Spleen (tissue), 13 donors: ENCODE results near the gene STRIT1. TPM values are rescaled to one million over a fixed set of nuclear protein-coding genes. Genes with fewer than 3 reads are reported as not detected.

Experiments
- DNase-seq: peaks from one replicate; pipeline ENCODE4 v3.0.0-alpha.2; 2020
- H3K27ac ChIP-seq, 8 donors: fragments of 200-600 bp; sonication (generic) in 7 of 8; 1 replicate in 4 of 8; 2 replicates in 4 of 8; pipeline versions ENCODE4 v1.5.0 to v1.8.0; 2016 to 2021; ENCODE audit warnings: inconsistent platforms in 4 of 8, mild to moderate bottlenecking in 4 of 8, moderate library complexity in 1 of 8
- H3K27me3 ChIP-seq, 7 donors: fragments of 200-600 bp; sonication (generic) in 6 of 7; replicated peaks in 1 of 7; 1 replicate in 4 of 7; 2 replicates in 3 of 7; pipeline versions ENCODE4 v1.5.0 to v1.8.0; 2016 to 2021; ENCODE audit warnings: inconsistent platforms in 3 of 7, mild to moderate bottlenecking in 1 of 7
- H3K36me3 ChIP-seq, 6 donors: fragments of 200-600 bp; sonication (generic) in 5 of 6; 1 replicate in 4 of 6; 2 replicates in 2 of 6; pipeline versions ENCODE4 v1.5.0 to v1.8.0; 2016 to 2021; ENCODE audit warnings: inconsistent platforms in 2 of 6
- H3K4me1 ChIP-seq, 6 donors: fragments of 200-600 bp; sonication (generic) in 5 of 6; 1 replicate in 3 of 6; 2 replicates in 3 of 6; pipeline versions ENCODE4 v1.5.0 to v1.8.0; 2016 to 2021; ENCODE audit warnings: inconsistent platforms in 3 of 6
- H3K4me3 ChIP-seq, 8 donors: fragments of 200-600 bp; sonication (generic) in 7 of 8; 1 replicate in 4 of 8; 2 replicates in 4 of 8; pipeline versions ENCODE4 v1.5.0 to v1.8.0; 2016 to 2021; ENCODE audit warnings: inconsistent platforms in 4 of 8, mild to moderate bottlenecking in 4 of 8, moderate library complexity in 2 of 8
- H3K9me3 ChIP-seq, 8 donors: fragments of 200-600 bp; sonication (generic) in 7 of 8; 1 replicate in 4 of 8; 2 replicates in 4 of 8; pipeline versions ENCODE4 v1.5.0 to v1.8.0; 2016 to 2021; ENCODE audit warnings: inconsistent platforms in 4 of 8
- POLR2A ChIP-seq, 3 donors: fragments of 450-650 bp; IDR thresholded peaks; one replicate each; pipeline ENCODE4 v1.5.1; 2017; ENCODE audit warnings: antibody characterized with exemption in 3 of 3, mild to moderate bottlenecking in 1 of 3
- POLR2AphosphoS5 ChIP-seq, 3 donors: sonication (generic); formaldehyde crosslinking; IDR thresholded peaks; one replicate each; pipeline ENCODE4 v1.5.1; 2017; ENCODE audit warnings: antibody characterized with exemption in 3 of 3
- WGBS, 5 donors: extraction: QIAGEN DNeasy Blood & Tissue Kit in 3 of 5; methylation state at CpG; one replicate each; pipeline versions ENCODE4 v1.1.5 to v1.1.7; 2013 to 2018; 5-methylcytosine and 5-hydroxymethylcytosine counted together
- intact Hi-C: fragments of 100-400 bp; cut with DNase I; formaldehyde crosslinking; loops from one replicate; pipeline ENCODE4 v1.15.0; 2023; ENCODE audit warnings: low total_unique reads
- long read RNA-seq, 2 donors: transcript quantifications; one replicate each; lab custom pipeline, GENCODE V29; 2026
- polyA plus RNA-seq, 3 donors: library from polyadenylated mRNA; stranded (reverse); fragments of 200-250 nt; gene quantifications; one replicate each; pipeline ENCODE4 v1.2.1, GENCODE V29; 2013
- total RNA-seq, 7 donors: library from RNA; depleted of rRNA in 3 of 7; stranded (reverse); fragments of >200 nt in 3 of 7; fragmentation: NEBNext Ultra II Directional in 4 of 7; extraction: Animal tissue kit (Norgen Biotek cat#: 25700) in 4 of 7; gene quantifications; one replicate each; pipeline versions ENCODE4 v1.1.0 to v1.2.1, GENCODE V29; 2016 to 2021
- TF ChIP-seq, protein P1 (sequence below), 11 experiments: fragments of 200-600 bp in 7 of 11; fragments of 450-650 bp in 4 of 11; sonication (generic) in 4 of 11; IDR thresholded peaks in 8 of 11; conservative IDR thresholded peaks in 3 of 11; 1 replicate in 7 of 11; 2 replicates in 4 of 11; pipeline versions ENCODE4 v1.4.0 to v1.8.0; 2016 to 2021; ENCODE audit warnings: antibody characterized with exemption in 11 of 11, inconsistent platforms in 4 of 11, mild to moderate bottlenecking in 1 of 11
- donor health status: healthy with polysubstance abuse.
- donor health status: DM: no; HTN: no; CAD: no; lungs with moderate emphysema.
- donor health status: DM: no; HTN: no; CAD: no.
- donor health status: Bipolar disorder and iron deficiency.
- donor health status: healthy.
- donor health status: DM: no; HTN: no; CAD: no.
- donor health status: DM: yes; HTN: yes; CAD: no.

STRIT1 gene
- total RNA-seq (not detected), polyA plus RNA-seq (under 1 TPM in 1 of 3 donors, not detected in 2; 0.43 TPM)
- long read RNA-seq, donor 1 = 0 reads
- long read RNA-seq, donor 2 = 0 reads

DNA sequence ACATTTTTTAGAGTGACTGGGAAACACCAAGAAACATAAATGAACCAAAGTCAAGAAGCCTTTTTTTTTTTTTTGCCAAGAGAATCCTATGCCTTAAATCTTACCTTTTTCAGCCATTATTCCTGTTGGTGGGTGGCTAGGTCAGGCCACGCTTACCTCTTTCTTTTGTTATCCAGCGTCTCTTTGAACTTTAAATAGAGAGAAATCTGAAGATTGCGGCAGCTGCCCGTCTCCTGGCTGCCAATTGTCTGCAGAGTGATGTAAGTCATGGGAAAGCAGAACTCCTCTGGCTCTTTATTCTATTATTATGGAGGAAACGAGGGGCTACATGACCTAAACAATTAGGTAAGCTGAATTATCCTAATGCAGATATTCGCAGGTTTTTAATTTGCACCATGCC, at the start of gene STRIT1:
Gene STRIT1, minus strand, starts transcription at position 168 of the 400 bp plus-strand sequence.
- H3K4me1 ChIP-seq = no peaks in the 10 kb centered on the region
- 66 to 80% (median 77%) methylated on average over 6 of the region's 6 CpGs for WGBS, 5 donors
- no peak for DNase-seq
- no peak within 1 kb of the TSS for H3K27ac ChIP-seq
- intact Hi-C loops = no loop called here
- no peaks in the 10 kb centered on the region for H3K27me3 ChIP-seq
- TF ChIP-seq POLR2AphosphoS5 (IDR thresholded peaks at IDR 0.05) = no peak
- peaks cover 0 to 30% (median 22%) of the 10 kb centered on the region in 8 donors for H3K9me3 ChIP-seq
- H3K36me3 ChIP-seq = no peaks in the 10 kb centered on the region
- H3K4me3 ChIP-seq = no peak within 1 kb of the TSS

DNA sequence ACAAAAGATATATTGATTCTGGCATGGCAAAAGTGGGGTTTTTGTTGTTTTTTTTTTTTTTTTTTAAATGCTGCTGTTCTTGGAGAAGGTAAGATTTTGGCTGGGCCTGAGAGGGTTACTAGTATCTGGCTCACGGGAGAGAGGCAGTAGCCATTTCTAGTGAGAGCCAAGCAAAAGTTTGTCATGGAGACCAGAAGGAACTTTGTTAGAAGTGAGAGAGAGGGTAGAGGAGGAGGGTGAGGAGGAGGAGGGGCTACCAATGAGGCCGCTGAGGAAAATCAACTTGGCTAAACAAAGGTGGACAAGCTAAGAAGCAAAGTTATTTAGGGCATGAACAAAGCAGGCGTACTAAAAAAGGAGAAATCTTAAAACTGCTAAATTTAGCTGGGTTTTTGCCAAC, 48.9 kb upstream of the STRIT1 start:
- Histone ChIP-seq H3K4me1 (no peaks in the 10 kb centered on the region), H3K4me3 (no peak overlapping the region), H3K36me3 (no peaks in the 10 kb centered on the region), H3K27ac (no peak overlapping the region), H3K27me3 (no peaks in the 10 kb centered on the region), H3K9me3 (no peaks in the 10 kb centered on the region)
- TF ChIP-seq POLR2A (IDR thresholded peaks at IDR 0.05) = no peak
- intact Hi-C loops = no loop called here
- no peak for DNase-seq
- WGBS, 5 donors = 75 to 87% (median 79%) methylated on average over 3 of the region's 3 CpGs

DNA sequence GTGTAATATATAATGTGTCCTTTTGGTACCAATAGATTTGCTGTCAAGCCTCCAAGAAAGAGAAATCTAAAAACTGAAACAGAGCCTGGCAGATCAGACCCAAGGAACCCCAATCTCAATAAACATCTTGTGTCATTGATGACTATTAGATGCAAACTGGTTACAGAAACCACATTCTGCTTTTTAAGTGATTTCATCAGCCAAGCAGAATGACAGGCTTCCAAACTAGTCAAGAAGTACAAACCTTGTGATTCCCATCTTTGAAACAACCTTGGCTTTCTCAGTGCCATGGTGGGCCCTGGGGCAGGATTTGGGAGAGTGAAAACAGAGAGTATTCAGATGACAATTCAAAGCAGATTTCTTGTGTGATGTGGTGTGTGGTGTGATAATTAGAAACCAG, 45.6 kb upstream of the STRIT1 start:
- DNase-seq = no peak
- Histone ChIP-seq H3K4me1 (peaks cover 0 to 13% (median 0%) of the 10 kb centered on the region in 6 donors), H3K27me3 (no peaks in the 10 kb centered on the region), H3K36me3 (no peaks in the 10 kb centered on the region), H3K9me3 (no peaks in the 10 kb centered on the region), H3K4me3 (no peak overlapping the region), H3K27ac (no peak overlapping the region)
- intact Hi-C loops = no loop called here
- no peak for TF ChIP-seq POLR2AphosphoS5 (IDR thresholded peaks at IDR 0.05)
- no peak for TF ChIP-seq POLR2A (IDR thresholded peaks at IDR 0.05)
- TF ChIP-seq, protein P1, sequence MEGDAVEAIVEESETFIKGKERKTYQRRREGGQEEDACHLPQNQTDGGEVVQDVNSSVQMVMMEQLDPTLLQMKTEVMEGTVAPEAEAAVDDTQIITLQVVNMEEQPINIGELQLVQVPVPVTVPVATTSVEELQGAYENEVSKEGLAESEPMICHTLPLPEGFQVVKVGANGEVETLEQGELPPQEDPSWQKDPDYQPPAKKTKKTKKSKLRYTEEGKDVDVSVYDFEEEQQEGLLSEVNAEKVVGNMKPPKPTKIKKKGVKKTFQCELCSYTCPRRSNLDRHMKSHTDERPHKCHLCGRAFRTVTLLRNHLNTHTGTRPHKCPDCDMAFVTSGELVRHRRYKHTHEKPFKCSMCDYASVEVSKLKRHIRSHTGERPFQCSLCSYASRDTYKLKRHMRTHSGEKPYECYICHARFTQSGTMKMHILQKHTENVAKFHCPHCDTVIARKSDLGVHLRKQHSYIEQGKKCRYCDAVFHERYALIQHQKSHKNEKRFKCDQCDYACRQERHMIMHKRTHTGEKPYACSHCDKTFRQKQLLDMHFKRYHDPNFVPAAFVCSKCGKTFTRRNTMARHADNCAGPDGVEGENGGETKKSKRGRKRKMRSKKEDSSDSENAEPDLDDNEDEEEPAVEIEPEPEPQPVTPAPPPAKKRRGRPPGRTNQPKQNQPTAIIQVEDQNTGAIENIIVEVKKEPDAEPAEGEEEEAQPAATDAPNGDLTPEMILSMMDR (IDR thresholded peaks at IDR 0.05 in 8 of 11, conservative IDR thresholded peaks at IDR 0.05 in 3 of 11) = no peak

DNA sequence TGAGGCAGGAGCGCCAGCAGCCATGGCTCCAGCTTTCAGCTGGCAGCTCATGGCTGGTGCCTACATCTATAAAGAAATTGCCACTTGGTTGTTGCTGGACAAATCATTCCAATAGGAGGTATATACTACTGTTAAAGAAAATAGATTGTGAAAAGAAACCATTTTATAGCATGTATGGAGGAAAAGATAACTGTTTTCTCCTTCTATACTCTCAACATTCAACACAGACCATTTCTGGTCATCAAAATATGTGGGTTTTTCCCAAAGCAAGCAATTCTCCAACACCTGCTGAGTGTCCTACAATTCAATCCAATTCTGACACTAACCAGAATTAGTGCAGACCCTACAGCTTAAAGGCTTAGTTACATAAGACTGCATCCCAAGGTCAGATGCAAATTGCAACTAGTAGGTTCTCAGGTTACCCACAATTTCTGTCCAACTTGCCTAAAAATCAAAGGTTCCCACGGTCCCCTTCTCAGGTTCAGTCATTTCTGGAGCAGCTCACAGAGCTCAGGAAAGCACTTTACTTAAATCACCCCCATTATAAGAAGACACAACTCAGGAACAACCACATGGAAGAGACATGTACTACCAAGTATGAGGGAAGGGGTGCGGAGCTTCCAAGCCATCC, 42.4 kb upstream of the STRIT1 start:
- no peaks in the 10 kb centered on the region for H3K27me3 ChIP-seq
- intact Hi-C loops = no loop called here
- no peak for TF ChIP-seq POLR2A (IDR thresholded peaks at IDR 0.05)
- DNase-seq = no peak
- no peak overlapping the region for H3K27ac ChIP-seq
- H3K36me3 ChIP-seq = no peaks in the 10 kb centered on the region
- no peak overlapping the region for H3K4me3 ChIP-seq
- 63 to 81% (median 73%) methylated on average over 3 of the region's 3 CpGs for WGBS, 5 donors
- H3K4me1 ChIP-seq = peaks cover 0 to 13% (median 0%) of the 10 kb centered on the region in 6 donors
- H3K9me3 ChIP-seq = no peaks in the 10 kb centered on the region

DNA sequence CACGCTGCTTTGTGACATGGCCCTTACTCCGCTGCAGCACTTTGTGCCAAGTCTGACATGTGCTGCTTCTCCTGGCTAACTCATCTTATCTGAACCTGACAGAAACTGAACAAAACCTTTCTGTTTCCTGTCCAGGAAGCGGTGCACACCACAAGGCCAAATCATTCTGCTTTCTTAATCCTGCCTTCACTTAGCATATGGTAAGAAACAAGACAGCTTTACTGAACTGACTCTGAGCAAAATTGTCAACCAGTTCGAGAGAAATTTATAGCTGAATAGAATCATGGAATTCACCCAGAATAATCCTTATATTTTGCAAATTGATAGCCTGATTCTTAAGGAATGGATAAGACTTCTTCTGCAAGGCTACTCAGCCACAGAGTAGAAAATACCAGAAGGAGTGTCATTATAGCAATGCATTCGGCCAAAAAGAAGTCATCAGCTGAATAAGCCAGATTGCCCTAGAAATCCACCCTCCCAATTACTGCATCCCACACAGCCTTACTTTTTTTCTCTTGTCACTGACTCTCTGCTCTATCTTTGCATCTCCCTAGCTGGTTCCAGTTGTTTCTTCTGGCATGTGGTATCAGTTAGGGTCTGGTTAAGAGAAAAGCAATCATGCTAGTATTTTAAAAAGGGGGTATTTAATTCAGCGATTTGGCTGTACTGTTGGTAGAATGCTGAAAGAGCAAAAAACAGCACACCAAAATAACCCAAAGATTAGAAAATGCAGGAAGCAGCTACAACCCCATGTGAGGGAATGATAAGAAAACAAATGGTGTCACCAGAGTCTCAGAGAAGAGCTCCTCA, 41.6 kb upstream of the STRIT1 start:
- no peak for DNase-seq
- 14 to 22% (median 16%) methylated on average over 6 of the region's 6 CpGs for WGBS, 5 donors

More for the DNA sequence above, 41.6 kb upstream of the STRIT1 start:
- Histone ChIP-seq H3K4me3 (no peak overlapping the region), H3K27ac (peak overlapping the region in 1 of 8 donors; percentile 9), H3K9me3 (no peaks in the 10 kb centered on the region), H3K4me1 (peaks cover 0 to 13% (median 0%) of the 10 kb centered on the region in 6 donors), H3K36me3 (no peaks in the 10 kb centered on the region), H3K27me3 (no peaks in the 10 kb centered on the region)
- TF ChIP-seq, protein P1 (IDR thresholded peaks at IDR 0.05 in 8 of 11, conservative IDR thresholded peaks at IDR 0.05 in 3 of 11) = no peak
- TF ChIP-seq POLR2A (IDR thresholded peaks at IDR 0.05) (no peak), POLR2AphosphoS5 (IDR thresholded peaks at IDR 0.05) (no peak)
- intact Hi-C loops = no loop called here
